ENCODE measurements around the gene ADSL.

Gene ADSL

DNA sequence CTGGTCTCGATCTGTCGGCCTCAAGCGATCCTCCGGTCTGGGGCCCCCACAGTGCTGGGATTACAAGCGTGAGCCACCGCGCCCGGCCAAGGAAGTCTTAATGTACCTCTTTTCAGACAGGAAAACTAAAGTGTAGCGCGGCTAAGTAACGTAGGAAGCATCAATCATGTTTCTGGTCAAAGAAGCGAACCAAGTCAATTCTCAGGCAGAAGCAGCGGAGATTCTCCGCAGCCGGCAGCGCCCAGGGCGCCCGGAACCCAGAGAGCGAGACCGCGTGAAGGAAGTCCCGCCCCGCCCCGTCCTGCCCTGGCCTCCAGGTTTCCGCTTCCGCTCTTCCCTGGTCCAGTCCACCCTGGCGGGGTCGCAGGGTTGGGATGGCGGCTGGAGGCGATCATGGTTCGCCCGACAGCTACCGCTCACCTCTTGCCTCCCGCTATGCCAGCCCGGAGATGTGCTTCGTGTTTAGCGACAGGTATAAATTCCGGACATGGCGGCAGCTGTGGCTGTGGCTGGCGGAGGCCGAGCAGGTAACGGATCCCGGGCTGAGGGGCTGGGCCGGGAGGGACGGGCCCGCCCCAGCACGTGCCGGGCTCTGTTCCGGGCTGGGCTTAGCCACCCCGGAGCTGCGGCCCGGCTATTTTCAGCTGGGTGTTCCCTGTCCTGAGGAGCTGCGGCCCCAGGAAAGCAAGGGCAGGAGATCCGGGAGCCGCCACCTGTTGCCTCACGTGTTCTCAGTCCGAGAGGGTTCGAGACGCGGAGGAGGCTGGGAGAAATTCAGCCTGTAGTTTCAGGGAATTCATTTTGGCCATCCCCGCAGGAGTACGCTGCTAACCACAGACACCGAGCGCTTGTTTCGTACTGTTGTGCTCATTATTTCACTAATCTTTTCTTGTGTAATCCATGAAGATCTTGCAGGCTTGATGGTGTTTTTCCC is at the start of gene ADSL:
Gene ADSL (plus strand): TSS at position 316 of the 934 bp plus-strand sequence. CDS start 59 bp downstream, at position 375.
- TF ChIP-seq, protein P1, sequence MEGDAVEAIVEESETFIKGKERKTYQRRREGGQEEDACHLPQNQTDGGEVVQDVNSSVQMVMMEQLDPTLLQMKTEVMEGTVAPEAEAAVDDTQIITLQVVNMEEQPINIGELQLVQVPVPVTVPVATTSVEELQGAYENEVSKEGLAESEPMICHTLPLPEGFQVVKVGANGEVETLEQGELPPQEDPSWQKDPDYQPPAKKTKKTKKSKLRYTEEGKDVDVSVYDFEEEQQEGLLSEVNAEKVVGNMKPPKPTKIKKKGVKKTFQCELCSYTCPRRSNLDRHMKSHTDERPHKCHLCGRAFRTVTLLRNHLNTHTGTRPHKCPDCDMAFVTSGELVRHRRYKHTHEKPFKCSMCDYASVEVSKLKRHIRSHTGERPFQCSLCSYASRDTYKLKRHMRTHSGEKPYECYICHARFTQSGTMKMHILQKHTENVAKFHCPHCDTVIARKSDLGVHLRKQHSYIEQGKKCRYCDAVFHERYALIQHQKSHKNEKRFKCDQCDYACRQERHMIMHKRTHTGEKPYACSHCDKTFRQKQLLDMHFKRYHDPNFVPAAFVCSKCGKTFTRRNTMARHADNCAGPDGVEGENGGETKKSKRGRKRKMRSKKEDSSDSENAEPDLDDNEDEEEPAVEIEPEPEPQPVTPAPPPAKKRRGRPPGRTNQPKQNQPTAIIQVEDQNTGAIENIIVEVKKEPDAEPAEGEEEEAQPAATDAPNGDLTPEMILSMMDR (IDR thresholded peaks at IDR 0.05; ENCODE audit: low read depth, low read length), result no peak
- peak; percentile 49 for DNase-seq (ENCODE audit: extremely low read depth, low read depth)

DNA sequence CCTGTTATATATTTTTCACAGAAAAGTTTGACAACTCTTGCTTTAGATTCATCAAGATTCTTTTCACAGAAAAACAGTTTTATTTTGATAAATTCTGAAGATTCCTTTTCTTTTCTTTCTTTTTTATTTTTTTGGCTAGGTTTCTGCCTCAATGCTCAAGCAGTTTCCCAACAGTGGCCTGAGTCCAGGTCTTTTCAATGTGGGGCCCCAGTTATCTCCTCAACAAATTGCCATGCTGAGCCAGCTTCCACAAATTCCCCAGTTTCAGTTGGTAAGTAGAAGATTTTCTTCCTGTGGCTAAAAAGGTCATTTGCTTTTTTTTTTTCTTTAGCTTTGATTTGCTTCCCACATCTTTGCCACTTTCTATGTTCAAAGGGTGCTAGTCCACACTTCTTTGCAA is 46.0 kb upstream of the ADSL start:
- DNase-seq (ENCODE audit: extremely low read depth, low read depth), result no peak

DNA sequence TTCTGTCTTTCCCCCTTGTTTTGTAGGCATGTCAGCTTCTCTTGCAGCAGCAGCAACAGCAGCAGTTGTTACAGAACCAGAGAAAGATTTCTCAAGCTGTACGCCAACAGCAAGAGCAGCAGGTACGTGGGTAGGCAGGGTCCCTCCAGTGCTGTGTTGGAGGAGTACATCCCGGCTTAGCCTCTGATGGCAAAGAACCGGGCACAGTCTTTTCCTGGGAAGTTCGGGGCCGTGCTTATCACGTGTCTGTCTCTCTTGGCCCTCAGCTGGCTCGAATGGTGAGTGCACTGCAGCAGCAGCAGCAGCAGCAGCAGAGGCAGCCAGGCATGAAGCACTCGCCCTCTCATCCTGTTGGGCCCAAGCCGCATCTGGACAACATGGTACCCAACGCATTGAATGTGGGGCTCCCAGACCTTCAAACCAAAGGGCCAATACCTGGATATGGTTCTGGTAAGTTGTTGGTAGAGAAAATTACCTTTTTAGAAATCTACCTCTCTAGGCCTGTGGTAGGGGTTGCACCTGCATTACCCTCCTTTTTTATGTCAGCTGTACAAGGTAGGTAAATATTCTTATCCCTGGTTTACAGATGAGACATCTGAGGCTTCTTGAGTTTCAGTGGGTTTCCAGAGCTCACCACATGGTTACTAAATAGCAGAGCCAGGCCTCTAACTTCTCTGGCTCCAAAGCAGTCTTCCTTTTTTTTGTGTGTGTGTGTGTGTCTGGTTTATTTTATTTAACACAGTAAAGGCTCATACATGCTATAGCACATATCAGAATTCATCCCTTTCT is 45.2 kb upstream of the ADSL start:
- TF ChIP-seq, protein P1 (IDR thresholded peaks at IDR 0.05; ENCODE audit: low read depth, low read length), result no peak
- DNase-seq (ENCODE audit: extremely low read depth, low read depth), result no peak

More for the DNA sequence above, 46.0 kb upstream of the ADSL start:
- TF ChIP-seq, protein P1 (IDR thresholded peaks at IDR 0.05; ENCODE audit: low read depth, low read length), result no peak

DNA sequence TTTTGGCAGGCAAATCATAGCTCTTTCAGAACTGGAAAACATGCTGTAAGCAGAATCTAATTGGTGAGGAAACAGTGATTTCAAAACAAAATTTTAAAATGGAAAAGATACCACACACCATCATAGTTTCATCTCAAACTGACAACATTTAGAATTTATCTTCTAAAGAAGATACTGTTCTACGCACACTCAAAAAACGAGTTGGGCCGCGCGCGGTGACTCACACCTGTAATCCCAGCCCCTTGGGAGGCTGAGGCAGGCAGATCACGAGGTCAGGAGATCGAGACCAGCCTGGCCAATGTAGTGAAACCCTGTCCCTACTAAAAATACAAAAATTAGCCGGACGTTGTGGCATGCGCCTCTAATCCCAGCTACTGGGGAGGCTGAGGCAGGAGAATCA is 44.2 kb upstream of the ADSL start:
- DNase-seq (ENCODE audit: extremely low read depth, low read depth), result no peak
- TF ChIP-seq, protein P1 (IDR thresholded peaks at IDR 0.05; ENCODE audit: low read depth, low read length), result no peak

DNA sequence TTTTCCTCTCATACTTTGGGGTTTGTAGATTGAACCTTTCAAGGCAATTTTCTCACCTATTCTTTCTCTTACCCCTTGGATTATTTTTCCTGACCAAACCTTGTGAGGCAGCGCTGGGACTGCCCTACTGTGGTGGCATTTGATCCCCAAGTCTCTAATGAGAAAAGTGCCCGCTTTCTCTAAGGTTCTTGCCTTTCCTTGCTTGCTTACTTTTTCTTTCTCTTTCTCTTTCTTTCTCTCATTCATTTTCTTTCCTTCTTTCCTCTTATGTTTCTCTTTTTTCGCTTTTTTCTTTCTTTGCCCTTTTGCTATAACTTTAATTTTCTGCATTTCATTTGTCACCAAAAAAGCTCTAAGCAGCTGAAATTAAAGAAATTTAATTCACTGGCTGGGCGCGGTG is 40.7 kb upstream of the ADSL start:
- TF ChIP-seq, protein P1 (IDR thresholded peaks at IDR 0.05; ENCODE audit: low read depth, low read length), result no peak
- DNase-seq (ENCODE audit: extremely low read depth, low read depth), result no peak

DNA sequence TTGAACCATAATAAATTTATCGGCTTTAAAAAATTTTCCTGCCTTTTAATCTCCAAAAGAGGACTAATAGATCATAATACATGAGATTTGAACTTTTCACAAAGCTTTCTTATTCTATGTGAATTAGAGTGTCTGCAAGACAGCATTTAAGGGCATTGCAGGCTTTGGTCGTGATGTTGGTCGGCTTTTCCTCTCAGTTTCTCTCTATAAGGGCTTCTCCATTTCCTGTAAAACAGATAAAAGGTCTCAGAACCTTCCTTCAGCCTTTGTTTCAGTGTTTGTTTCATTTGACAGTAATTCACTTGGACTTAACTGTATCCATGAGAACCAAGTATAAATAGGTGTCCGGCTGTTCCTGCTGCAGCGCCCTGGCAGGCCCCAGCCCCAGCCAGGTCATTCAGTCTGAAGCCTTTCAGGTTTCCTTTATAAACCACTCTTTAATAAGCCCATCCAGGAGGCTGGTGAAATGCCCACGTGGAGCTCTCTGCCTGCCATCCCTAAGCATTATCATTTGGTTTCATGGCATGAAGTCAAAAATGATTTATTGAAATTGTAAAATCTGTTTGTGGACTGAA is 37.2 kb upstream of the ADSL start:
- no peak for DNase-seq (ENCODE audit: extremely low read depth, low read depth)
- TF ChIP-seq, protein P1 (IDR thresholded peaks at IDR 0.05; ENCODE audit: low read depth, low read length), result no peak

Data from AG09319 (cell line).